Hindlimb muscle (tissue), 1 donor: ENCODE data around the gene ADGRF3. TPM values are rescaled to one million over a fixed set of nuclear protein-coding genes. Genes with fewer than 3 reads are reported as not detected.
"Not testable (repeated sequence)": the region's sequence is repeated elsewhere in the genome, so short reads cannot be mapped to it uniquely, and the experiment has no call there.

Experiments
- DNase-seq: peaks from one replicate; pipeline ENCODE4 v3.0.0-alpha.2; 2013
- polyA plus RNA-seq: library from polyadenylated mRNA; unstranded; fragments of 120-200 nt; gene quantifications from one replicate; pipeline ENCODE4 v1.2.1, GENCODE V29; 2013; ENCODE audit not compliant: insufficient read length

ADGRF3 gene
- polyA plus RNA-seq, 1 donor: 0.58 TPM

DNA sequence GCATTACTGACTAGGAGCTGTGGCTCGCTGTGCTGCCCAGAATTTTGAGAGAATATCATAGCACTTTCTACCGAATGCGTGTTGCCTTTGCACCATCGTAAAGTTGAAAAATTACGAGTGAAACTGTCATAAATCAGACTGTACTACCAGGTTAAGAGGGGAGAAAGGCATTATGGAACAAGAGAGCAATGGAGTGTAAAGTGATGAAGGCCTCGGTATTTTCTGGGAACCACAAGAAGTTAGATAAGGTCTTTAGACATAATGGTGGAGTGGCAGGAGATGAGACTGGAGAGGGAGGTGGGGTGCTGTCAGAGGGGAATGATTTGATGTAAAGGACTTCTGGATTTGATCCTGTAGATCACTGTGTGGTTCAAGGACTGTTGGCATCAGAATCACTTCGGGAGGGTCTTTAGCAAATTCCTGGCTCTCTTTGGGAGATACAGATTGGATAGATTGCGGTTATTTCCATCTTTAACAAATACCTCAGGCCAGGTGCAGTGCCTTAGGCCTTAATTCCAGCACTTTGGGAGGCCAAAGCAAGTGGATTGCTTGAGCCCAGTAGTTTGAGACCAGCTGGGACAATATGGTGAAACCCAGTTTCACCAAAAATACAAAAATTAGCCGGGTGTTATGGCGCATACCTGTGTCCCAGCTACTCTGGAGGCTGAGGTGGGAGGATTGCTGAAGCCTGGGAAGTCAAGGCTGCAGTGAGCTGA lies 4.9 kb upstream of the ADGRF3 start:
- no peak for DNase-seq

- DNase-seq: no peak
These were observed 3.1 kb upstream of the ADGRF3 start for GRCh38 chr2:26349690-26350089.

GRCh38 chr2:26347286-26347865 lies 787 bp upstream of the ADGRF3 start:
- no peak for DNase-seq

- DNase-seq: peak; percentile 99
These were observed 790 bp downstream of the ADGRF3 start, which contains the start of gene SELENOI for GRCh38 chr2:26345545-26346453. SELENOI (plus strand) TSS chr2:26346143; CDS start chr2:26346233, 90 bp downstream.

GRCh38 chr2:26345283-26345544 lies 1.4 kb downstream of the ADGRF3 start:
- no peak for DNase-seq

- DNase-seq: peak; percentile 31
These were observed 1.9 kb downstream of the ADGRF3 start for GRCh38 chr2:26344581-26345282.

DNA sequence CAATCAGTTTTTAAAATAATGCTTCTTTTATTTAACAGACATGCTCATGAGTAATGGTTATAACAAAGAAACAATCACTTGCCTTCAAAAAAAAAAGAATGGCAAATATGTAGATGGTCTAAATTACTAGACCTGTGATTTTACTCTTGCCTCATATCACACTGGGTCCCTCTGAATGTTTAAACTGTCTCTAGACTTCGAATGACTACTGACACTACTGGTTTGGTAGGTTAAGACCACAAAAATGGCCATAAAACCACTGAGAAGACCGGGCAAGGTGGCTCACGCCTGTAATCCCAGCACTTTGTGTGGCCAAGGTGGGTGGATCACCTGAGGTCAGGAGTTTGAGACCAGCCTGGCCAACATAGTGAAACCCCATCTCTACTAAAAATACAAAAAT lies 5.8 kb downstream of the ADGRF3 start:
- no peak for DNase-seq

DNA sequence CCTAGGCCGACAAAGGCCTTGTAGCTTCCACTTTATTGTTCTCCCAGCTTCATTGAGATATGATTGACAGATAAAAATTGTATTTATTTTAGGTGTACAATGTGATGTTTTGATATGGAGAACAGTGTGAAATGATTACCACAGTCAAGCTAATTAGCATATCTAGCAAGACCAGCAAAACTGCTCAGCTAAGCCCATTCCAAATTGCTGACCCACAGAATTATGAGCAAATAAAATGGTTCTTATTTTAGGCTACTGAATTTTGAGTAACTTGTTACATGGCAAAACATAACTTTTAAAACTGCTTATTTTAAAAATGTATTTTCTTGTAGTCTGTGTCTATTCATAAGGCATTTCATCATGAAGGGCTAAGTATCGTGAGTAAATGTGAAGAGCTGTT lies 9.3 kb downstream of the ADGRF3 start:
- no peak for DNase-seq

- DNase-seq: no peak
These were observed 9.9 kb downstream of the ADGRF3 start for GRCh38 chr2:26336719-26337118.

- DNase-seq: peak; percentile 13
These were observed 11.4 kb downstream of the ADGRF3 start for GRCh38 chr2:26335231-26335630.

DNA sequence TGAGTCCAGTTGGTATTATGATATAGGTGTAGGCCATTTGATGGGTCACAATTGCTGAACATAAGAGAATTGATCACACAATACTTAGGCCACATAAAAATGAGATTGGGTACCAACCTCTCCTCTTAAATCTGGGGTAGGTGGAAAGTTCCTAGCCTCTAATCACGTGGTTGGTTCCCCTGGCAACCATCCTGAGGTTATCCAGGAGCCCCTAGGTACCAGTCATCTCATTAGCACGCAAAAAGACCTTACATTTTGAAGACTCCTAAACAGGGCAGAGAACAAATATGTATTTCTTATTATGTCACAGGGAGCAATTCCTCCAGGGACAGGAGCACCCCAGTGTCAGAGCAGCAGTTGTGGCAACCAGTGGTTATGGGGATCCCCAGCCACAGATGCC lies 13.3 kb downstream of the ADGRF3 start:
- no peak for DNase-seq

- DNase-seq: not testable (repeated sequence)
These were observed 15.3 kb downstream of the ADGRF3 start for GRCh38 chr2:26331321-26331720.

DNA sequence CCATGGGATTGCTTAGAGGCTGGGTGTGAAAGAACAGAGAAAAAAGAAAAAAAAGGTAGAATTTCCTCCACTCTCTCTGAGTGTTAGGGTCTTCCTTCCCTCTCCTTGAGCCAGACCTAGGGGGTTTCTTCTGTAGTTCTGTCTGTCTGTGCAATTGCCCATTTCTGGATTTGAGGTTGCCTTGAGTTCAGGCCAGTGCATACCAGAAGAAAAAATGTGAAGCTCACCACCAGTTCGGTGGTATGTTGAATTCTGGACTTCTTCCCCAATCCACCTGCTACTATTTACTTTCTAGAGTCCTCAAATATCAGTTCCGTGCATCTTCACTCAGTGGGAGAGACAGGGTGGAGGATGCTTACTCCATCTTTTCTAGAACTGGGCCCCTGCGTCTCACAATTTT lies 16.0 kb downstream of the ADGRF3 start:
- DNase-seq: no peak

DNA sequence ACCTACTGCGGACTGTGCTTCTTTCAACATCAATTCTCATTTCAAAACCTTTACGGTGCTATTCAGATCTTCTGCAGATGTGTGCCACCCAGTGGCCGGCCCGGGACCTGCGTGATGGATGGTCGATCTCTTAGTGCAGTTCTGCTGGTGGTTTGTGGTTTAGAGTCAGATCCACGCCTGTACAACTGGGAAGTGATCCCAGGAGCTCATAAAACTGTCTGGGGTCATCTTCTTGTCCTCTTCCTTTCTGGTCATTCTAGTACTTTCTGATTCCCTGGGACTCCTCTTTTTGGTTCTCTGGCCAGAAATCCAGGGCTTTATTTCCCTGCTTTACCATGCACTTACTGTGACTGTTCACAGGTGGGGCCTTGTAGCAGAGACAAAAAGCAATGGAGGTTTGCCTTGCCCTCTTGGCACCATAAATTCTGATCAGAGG lies 16.5 kb downstream of the ADGRF3 start:
- DNase-seq: peak; percentile 73

- not testable (repeated sequence) for DNase-seq
These were observed 17.5 kb downstream of the ADGRF3 start for GRCh38 chr2:26329083-26329482.

DNA sequence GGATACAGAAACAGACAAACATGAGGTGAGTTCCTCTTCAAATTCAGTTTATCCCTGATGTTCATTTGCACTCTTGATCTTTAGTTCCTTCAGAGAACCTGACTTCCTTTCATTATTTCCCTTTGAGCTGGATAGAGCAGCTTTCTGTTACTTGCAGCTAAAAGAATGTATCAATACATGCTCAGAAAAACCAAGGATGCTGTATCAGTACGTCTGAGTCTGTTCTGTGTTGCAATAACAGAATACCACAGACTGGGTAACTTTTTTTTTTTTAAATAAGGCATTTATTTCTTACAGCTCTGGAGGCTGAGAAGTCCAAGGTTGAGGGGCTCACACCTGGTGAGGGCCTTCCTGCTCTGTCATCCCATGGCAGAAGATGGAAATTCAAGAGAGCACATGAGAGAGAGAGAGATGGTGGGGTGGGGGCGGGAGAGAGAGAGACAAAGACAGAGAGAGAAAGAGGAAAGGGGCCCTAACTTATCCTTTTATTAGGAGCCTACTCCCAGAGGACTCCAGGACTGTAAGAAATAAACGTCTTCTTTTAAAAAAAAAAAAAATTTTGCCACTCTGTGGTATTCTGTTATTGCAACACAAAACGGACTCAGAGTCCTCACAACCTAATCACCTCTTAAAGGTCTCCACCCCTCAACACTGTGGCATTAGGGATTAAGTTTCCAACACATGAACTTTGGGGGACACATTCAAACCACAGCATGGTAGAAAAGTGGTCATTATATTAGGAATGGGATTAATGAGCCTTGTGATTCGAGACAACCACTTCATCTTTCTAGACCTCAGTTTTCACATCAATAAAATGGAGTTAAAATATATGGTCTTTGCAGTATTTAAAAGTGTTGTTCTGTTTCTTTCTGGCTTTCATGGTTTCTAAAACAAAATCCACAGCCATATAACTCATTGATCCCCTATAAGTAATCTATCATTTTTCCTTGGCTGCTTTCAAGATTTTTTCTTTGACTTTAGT lies 19.0 kb downstream of the ADGRF3 start:
- DNase-seq: no peak

DNA sequence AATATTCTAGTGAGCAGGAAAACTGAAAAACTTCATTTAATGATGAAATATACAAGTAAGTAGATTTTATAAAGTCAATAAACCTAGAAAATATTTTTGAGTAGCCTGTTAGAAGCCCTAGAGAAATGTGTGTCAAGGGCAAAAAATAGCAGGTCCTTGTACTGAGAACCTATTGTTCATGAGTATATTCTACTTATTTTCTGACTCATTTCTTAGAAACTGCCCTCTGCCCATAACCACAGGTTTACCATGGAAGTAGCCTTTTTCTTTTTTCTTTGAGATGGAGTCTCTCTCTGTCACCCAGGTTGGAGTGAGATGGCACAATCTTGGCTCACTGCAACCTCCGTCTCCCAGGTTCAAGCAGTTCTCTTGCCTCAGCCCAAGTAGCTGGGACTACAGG lies 20.1 kb downstream of the ADGRF3 start:
- no peak for DNase-seq

DNA sequence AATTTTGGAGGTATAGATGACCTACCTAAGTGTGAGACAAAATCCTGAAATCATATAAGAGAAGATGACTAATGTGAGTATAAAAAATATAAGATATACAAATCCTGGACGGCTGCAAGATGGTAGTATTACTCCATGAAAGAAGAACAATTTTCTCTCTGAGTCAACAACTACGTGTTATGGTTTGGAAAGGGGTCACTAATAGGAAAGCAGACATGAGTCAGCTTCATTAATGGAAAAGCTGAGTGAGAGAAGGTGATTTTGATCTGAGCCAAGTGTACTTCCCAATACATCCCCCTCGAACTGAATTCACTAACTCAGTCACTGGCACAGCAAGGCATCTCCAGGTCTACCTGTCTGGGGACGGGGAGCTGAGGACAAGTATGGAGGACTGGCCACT lies 20.7 kb downstream of the ADGRF3 start:
- no peak for DNase-seq

- DNase-seq: no peak
These were observed 21.7 kb downstream of the ADGRF3 start for GRCh38 chr2:26324903-26325302.

DNA sequence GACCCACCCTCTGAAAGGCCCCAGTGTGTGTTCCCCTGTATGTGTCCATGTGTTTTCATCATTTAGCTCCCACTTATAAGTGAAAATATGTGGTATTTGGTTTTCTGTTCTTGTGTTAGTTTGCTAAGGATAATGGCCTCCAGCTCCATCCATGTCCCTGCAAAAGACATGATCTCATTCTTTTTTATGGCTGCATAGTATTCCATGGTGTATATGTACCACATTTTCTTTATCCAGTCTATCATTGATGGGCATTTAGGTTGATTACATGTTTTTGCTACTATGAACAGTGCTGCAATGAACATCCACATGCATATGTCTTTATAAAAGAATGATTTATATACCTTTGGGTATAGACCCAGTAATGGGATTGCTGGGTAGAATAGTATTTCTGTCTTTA lies 22.1 kb downstream of the ADGRF3 start:
- DNase-seq: not testable (repeated sequence)

- no peak for DNase-seq
These were observed 27.6 kb downstream of the ADGRF3 start for GRCh38 chr2:26318950-26319349.
